GM18519 (cell line): Measurements from ENCODE around the gene PSMD4.
"Not testable (repeated sequence)": the region's sequence is repeated elsewhere in the genome, so short reads cannot be mapped to it uniquely, and the experiment has no call there.

Source experiments
- ATAC-seq: cut with Tn5 transposase; IDR thresholded peaks from one replicate; pipeline ENCODE4 v1.9.1; 2021; ENCODE audit warnings: mild to moderate bottlenecking, moderate library complexity; ENCODE audit not compliant: unreplicated experiment, low FRiP score

Gene PSMD4

GRCh38 chr1:151254217-151255213 is at the start of gene PSMD4:
Gene PSMD4, plus strand, starts transcription at chr1:151254734. Its CDS starts 49 bp downstream, at chr1:151254783.
- ATAC-seq: peak; percentile 61

DNA sequence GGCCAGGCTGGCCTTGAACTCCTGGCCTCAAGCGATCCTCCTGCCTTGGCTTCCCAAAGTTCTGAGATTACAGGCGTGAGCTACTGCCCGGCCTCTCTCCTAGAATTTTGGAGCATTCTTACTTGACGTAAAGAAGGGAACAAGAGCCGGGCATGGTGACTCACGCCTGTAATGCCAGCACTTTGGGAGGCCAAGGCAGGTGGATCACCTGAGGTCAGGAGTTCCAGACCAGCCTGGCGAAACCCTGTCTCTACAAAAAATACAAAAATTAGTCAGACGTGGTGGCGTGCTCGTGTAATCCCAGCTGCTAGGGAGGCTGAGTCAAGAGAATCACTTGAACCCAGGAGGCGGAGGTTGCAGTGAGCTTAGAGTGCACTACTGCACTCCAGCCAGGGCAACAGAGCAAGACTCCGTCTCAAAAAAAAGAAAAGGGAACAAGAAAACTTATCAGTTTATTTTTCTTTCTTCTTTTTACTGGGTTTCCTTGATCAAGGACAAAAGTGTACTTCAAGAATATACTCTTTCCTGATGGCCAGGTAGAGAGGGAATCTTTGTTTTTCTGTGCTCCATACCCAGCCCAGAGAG is 49.1 kb upstream of the PSMD4 start:
- not testable (repeated sequence) for ATAC-seq

DNA sequence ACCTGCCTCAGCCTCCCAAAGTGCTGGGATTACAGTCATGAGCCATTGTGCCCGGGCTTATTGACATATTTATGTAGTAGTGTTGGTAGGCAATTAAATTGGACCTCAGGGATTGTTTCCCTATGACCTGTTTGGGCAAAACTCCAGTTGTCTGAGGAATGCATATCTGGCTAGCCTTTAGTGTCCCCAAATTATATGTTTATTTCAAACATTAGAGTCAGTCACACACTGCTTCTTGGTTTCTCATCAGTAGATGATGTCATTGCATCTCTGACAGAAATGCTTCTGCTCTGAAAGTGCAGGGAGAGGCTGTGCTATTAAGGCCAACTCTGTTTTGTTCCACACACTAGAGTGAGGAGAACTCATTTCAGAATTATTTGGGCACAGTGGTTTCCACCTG is 43.7 kb upstream of the PSMD4 start:
- ATAC-seq: no peak

DNA sequence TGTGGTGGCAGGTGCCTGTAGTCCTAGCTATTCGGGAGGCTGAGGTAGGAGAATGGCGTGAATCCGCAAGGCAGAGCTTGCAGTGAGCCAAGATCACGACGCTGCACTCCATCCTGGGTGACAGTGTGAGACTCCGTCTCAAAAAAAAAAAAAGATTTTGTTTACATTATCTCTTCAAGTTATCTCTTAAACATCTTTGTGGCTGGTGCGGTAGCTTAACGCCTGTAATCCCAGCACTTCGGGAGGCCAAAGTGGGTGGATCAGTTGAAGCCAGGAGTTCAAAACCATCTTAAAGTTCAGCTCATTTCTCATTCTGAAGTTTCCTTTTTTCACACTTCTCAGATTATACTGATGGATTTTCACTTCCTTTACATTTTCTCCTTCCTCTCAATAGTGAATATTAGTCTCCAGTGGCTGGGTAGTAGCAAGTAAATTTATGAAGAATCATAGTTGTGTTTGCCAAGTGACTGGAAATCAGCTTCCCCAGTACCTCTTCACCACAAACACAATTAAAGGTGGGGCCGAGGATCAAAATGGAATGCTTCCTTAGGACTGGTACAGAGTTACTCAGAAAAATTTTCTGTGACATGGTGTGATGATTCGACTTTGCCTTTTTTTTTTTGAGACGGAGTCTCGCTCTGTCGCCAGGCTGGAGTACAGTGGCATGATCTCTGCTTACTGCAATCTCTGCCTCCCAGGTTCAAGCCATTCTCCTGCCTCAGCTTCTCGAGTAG is 42.4 kb upstream of the PSMD4 start:
- ATAC-seq: no peak

- no peak for ATAC-seq
These were observed 41.0 kb upstream of the PSMD4 start for GRCh38 chr1:151213560-151213959.

- no peak for ATAC-seq
These were observed 32.9 kb upstream of the PSMD4 start for GRCh38 chr1:151221616-151222015.

DNA sequence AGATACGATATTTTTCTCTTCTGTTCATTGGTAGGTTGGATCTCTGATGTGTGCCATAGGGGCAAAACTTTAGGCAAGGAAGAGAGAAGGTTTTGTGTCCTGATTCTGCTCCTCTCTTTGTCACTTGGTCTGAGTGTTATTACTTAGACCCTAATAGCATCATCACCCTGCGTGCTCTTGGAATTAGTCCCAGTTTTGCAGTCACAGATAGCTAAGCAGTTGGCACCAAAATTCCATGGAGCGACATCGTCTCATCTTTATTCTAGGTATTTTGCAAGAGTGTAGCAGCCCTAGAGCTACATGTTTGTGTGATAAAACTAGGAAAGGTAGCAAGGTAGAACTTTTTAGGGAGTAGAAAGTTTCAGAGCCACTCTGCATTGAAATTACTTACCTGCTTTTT is 32.4 kb upstream of the PSMD4 start:
- ATAC-seq: no peak

DNA sequence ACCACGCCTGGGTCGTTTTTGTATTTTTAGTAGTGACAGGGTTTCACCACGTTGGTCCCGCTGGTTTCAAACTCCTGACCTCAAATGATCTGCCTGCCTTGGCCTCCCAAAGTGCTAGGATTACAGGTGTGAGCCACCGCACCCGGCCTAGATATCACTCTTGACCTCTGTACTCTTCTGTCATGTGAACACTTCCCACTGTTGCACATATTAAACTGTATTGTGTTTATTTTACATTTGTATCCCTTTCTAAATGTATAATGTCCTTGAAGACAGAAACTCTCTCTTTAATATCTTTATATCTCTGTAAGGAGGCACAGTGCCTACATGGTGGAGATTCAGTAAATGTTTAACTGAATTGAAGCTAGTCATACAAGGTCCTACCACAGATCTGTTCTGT is 19.3 kb upstream of the PSMD4 start:
- ATAC-seq: no peak

- no peak for ATAC-seq
These were observed 16.7 kb upstream of the PSMD4 start for GRCh38 chr1:151237678-151238466.

DNA sequence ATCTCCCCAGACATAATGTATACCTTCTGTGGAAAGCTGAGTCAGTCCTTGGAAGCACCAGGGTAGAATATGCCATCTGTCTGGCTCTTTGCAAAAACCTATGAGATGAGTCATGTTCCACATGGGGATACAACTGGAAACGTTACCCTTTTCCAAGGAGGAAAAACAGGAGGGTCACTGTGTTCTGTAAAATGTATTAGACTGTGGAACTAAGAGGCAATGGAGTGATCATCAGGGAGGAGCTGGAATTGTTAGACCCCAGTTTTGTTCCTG is 16.1 kb upstream of the PSMD4 start:
- no peak for ATAC-seq

DNA sequence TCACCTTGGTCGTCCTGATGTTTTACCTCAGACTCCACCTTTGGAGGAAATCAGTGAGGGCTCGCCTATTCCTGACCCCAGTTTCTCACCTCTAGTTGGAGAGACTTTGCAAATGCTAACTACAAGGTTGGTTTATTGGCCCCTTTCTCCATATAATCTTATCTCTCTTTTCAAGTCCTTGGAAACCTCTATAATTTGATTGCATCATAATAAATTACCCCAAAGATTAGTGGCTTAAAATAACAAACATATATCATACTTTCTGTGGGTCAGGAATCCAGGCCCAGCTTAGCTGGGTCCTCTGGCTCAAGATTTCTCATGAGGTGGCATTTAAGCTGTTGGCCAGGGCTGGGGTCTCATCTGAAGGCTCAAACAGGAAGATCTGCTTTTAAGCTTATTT is 12.1 kb upstream of the PSMD4 start:
- ATAC-seq: no peak

GRCh38 chr1:151243683-151244216 is 10.8 kb upstream of the PSMD4 start:
- ATAC-seq: no peak

DNA sequence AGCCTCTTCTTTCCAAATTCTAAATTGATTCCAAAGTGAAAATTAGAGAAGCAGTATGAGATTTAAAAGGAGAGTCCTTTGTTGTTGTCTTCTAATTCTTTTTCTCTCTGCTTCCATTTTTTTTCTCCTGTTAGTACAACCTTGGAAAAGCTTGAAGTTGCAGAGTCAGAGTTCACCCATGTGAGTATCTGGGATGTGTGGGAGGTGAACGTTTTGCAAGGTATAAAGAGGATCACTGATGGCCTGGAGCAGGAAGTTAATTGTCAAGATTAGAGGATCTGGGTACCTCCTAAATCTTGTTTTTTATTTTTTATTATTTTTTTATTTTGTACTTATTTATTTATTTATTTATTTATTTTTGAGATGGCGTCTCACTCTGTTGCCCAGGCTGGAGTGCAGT is 7.7 kb upstream of the PSMD4 start:
- no peak for ATAC-seq

GRCh38 chr1:151251656-151252470 is 2.7 kb upstream of the PSMD4 start:
- no peak for ATAC-seq

DNA sequence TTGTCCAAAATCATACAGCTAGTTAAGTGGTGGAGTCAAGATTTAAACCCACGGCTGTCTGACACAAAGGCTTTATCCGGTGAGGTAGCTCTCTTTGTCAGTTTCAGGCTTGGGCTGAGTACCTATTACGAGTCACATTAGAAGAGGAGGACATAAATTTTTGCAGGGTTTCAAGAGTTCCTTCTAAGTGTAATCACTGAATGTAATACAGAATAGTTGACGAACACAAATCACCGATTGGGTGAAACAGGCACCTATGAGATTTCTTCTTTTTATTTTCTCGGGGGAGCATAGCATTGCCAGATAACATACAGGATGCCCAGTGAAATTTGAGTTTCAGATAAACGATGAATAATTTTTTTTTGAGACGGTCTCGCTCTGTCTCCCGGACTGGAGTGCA is 847 bp downstream of the PSMD4 start:
- ATAC-seq: no peak

- no peak for ATAC-seq
These were observed 4.8 kb downstream of the PSMD4 start for GRCh38 chr1:151259351-151259750.

DNA sequence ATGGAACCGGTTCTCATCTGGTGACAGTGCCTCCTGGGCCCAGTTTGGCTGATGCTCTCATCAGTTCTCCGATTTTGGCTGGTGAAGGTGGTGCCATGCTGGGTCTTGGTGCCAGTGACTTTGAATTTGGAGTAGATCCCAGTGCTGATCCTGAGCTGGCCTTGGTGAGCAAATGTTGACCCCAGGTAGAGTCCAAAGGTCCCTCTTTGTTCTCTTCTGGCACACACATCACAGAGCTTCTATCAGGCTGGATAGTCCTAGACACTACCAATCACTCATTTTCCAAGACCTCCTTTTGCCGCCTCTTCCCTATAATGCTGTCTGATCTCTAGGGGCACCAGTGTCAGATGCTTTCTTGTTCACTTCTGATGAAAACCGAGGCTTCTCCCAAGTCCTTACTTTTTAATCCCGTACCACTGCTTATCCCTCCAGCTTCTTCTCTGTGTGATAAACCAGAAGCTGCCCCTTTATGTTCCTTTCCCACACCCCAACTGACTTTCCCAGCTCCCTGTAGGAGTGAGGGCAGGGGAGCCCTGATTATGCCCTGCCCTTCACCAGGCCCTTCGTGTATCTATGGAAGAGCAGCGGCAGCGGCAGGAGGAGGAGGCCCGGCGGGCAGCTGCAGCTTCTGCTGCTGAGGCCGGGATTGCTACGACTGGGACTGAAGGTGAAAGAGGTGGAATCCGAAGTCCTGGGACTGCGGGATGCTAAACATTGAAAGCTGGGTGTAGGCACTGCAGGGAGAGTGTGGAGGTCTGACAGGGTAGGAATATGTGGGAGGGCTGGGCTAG is 11.1 kb downstream of the PSMD4 start:
- no peak for ATAC-seq

DNA sequence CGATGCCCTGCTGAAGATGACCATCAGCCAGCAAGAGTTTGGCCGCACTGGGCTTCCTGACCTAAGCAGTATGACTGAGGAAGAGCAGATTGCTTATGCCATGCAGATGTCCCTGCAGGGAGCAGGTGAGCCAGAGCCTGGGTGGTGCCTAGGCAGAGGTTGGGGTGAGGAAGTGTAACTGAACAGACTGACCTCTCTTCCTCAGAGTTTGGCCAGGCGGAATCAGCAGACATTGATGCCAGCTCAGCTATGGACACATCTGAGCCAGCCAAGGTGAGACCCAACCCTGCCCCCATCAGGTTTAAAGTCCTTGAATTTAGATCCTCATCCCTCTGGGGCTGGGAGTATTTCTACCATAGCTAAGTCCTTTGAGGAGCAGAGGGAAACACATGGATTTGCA is 11.8 kb downstream of the PSMD4 start:
- no peak for ATAC-seq

- ATAC-seq: no peak
These were observed 12.3 kb downstream of the PSMD4 start for GRCh38 chr1:151266821-151267220.
